Liver (tissue), 3 donors: ENCODE measurements around the gene ASTE1.

Experiments
- ATF3 ChIP-seq: IDR thresholded peaks from 2 replicates; pipeline ENCODE4 v1.6.1; 2016; ENCODE audit warnings: antibody characterized with exemption
- EGR1 ChIP-seq, 2 donors: IDR thresholded peaks; 2 replicates each; pipeline ENCODE4 v1.6.1; 2016 to 2018; ENCODE audit warnings: antibody characterized with exemption in 2 of 2, low read depth in 2 of 2
- JUND ChIP-seq, 2 donors: IDR thresholded peaks; 2 replicates each; pipeline ENCODE4 v1.6.1; 2016; ENCODE audit warnings: antibody characterized with exemption in 2 of 2
- NR2F2 ChIP-seq: IDR thresholded peaks from 2 replicates; pipeline ENCODE4 v1.6.1; 2016; ENCODE audit warnings: antibody characterized with exemption
- RAD21 ChIP-seq, 2 donors: IDR thresholded peaks; 2 replicates each; pipeline ENCODE4 v1.6.1; 2016; ENCODE audit warnings: antibody characterized with exemption in 2 of 2, mild to moderate bottlenecking in 2 of 2
- TAF1 ChIP-seq: conservative IDR thresholded peaks from 2 replicates; pipeline ENCODE4 v1.6.1; 2016; ENCODE audit warnings: antibody characterized with exemption, mild to moderate bottlenecking
- TF ChIP-seq, protein P1 (sequence below): fragments of 150-350 bp; IDR thresholded peaks from 2 replicates; pipeline ENCODE4 v1.5.1; 2017; ENCODE audit warnings: improper control_type of control experiment, low read depth, low read length; ENCODE audit not compliant: missing input control
- TF ChIP-seq, protein P2 (sequence below): IDR thresholded peaks from 2 replicates; pipeline ENCODE4 v1.6.1; 2016; ENCODE audit warnings: antibody characterized with exemption
- TF ChIP-seq, protein P3 (sequence below): IDR thresholded peaks from 2 replicates; pipeline ENCODE4 v1.6.1; 2016; ENCODE audit warnings: antibody characterized with exemption, mild to moderate bottlenecking
- donor health status: healthy.
- donor health status: healthy.

- TF ChIP-seq, protein P1, sequence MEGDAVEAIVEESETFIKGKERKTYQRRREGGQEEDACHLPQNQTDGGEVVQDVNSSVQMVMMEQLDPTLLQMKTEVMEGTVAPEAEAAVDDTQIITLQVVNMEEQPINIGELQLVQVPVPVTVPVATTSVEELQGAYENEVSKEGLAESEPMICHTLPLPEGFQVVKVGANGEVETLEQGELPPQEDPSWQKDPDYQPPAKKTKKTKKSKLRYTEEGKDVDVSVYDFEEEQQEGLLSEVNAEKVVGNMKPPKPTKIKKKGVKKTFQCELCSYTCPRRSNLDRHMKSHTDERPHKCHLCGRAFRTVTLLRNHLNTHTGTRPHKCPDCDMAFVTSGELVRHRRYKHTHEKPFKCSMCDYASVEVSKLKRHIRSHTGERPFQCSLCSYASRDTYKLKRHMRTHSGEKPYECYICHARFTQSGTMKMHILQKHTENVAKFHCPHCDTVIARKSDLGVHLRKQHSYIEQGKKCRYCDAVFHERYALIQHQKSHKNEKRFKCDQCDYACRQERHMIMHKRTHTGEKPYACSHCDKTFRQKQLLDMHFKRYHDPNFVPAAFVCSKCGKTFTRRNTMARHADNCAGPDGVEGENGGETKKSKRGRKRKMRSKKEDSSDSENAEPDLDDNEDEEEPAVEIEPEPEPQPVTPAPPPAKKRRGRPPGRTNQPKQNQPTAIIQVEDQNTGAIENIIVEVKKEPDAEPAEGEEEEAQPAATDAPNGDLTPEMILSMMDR = no peak
- TF ChIP-seq TAF1 (no peak), EGR1 (IDR thresholded peaks at IDR 0.05; ENCODE audit: low read depth in 2 of 2) (no peak), RAD21 (IDR thresholded peaks at IDR 0.05) (no peak), JUND (IDR thresholded peaks at IDR 0.05) (peak in 1 of 2 donors; percentile 19), ATF3 (no peak), NR2F2 (no peak)
- TF ChIP-seq, protein P2, sequence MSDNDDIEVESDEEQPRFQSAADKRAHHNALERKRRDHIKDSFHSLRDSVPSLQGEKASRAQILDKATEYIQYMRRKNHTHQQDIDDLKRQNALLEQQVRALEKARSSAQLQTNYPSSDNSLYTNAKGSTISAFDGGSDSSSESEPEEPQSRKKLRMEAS = no peak
- TF ChIP-seq, protein P3, sequence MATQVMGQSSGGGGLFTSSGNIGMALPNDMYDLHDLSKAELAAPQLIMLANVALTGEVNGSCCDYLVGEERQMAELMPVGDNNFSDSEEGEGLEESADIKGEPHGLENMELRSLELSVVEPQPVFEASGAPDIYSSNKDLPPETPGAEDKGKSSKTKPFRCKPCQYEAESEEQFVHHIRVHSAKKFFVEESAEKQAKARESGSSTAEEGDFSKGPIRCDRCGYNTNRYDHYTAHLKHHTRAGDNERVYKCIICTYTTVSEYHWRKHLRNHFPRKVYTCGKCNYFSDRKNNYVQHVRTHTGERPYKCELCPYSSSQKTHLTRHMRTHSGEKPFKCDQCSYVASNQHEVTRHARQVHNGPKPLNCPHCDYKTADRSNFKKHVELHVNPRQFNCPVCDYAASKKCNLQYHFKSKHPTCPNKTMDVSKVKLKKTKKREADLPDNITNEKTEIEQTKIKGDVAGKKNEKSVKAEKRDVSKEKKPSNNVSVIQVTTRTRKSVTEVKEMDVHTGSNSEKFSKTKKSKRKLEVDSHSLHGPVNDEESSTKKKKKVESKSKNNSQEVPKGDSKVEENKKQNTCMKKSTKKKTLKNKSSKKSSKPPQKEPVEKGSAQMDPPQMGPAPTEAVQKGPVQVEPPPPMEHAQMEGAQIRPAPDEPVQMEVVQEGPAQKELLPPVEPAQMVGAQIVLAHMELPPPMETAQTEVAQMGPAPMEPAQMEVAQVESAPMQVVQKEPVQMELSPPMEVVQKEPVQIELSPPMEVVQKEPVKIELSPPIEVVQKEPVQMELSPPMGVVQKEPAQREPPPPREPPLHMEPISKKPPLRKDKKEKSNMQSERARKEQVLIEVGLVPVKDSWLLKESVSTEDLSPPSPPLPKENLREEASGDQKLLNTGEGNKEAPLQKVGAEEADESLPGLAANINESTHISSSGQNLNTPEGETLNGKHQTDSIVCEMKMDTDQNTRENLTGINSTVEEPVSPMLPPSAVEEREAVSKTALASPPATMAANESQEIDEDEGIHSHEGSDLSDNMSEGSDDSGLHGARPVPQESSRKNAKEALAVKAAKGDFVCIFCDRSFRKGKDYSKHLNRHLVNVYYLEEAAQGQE = no peak
Observed at GRCh38 chr3:131072845-131073244, 46.2 kb upstream of the ASTE1 start.
